Liver (tissue), 9 donors: ENCODE data around the gene IL17RC. TPM values are rescaled to one million over a fixed set of nuclear protein-coding genes. Genes with fewer than 3 reads are reported as not detected.

Experiments
- DNase-seq: peaks from one replicate; pipeline ENCODE4 v3.0.0-alpha.2; 2017; ENCODE audit warnings: low spot score
- H3K27ac ChIP-seq, 2 donors: one replicate each; pipeline ENCODE4 v1.7.0; 2013; ENCODE audit warnings: inconsistent platforms in 2 of 2, low read length in 2 of 2, control low read depth in 1 of 2, low read depth in 1 of 2, mild to moderate bottlenecking in 1 of 2
- H3K27me3 ChIP-seq, 4 donors: one replicate each; pipeline versions ENCODE4 v1.6.1 to v1.7.0; 2013; ENCODE audit warnings: low read length in 3 of 4, inconsistent platforms in 1 of 4, mild to moderate bottlenecking in 1 of 4, moderate library complexity in 1 of 4; ENCODE audit not compliant: control insufficient read depth in 4 of 4, insufficient read depth in 4 of 4
- H3K36me3 ChIP-seq, 4 donors: one replicate each; pipeline versions ENCODE4 v1.6.1 to v1.7.0; 2013; ENCODE audit warnings: low read length in 3 of 4, mild to moderate bottlenecking in 3 of 4, low read depth in 1 of 4, moderate library complexity in 1 of 4; ENCODE audit not compliant: control insufficient read depth in 4 of 4, insufficient read depth in 3 of 4
- H3K4me1 ChIP-seq, 4 donors: one replicate each; pipeline versions ENCODE4 v1.6.1 to v1.7.0; 2013; ENCODE audit warnings: low read length in 3 of 4, mild to moderate bottlenecking in 3 of 4, moderate library complexity in 1 of 4; ENCODE audit not compliant: control insufficient read depth in 4 of 4, insufficient read depth in 4 of 4
- H3K4me3 ChIP-seq, 3 donors: one replicate each; pipeline versions ENCODE4 v1.6.1 to v1.7.0; 2013; ENCODE audit warnings: low read length in 3 of 3, control low read depth in 1 of 3, low read depth in 1 of 3, mild to moderate bottlenecking in 1 of 3
- H3K9ac ChIP-seq, 2 donors: one replicate each; pipeline ENCODE4 v1.7.0; 2013; ENCODE audit warnings: low read length in 2 of 2, mild to moderate bottlenecking in 2 of 2, moderate library complexity in 2 of 2, control low read depth in 1 of 2, low read depth in 1 of 2
- H3K9me3 ChIP-seq, 4 donors: one replicate each; pipeline versions ENCODE4 v1.6.1 to v1.7.0; 2013; ENCODE audit warnings: low read length in 3 of 4; ENCODE audit not compliant: control insufficient read depth in 4 of 4
- ATF3 ChIP-seq: IDR thresholded peaks from 2 replicates; pipeline ENCODE4 v1.6.1; 2016; ENCODE audit warnings: antibody characterized with exemption
- CTCF ChIP-seq: fragments of 150-350 bp; IDR thresholded peaks from 2 replicates; pipeline ENCODE4 v1.5.1; 2017; ENCODE audit warnings: improper control_type of control experiment, low read depth, low read length; ENCODE audit not compliant: missing input control
- EGR1 ChIP-seq, 2 donors: IDR thresholded peaks; 2 replicates each; pipeline ENCODE4 v1.6.1; 2016 to 2018; ENCODE audit warnings: antibody characterized with exemption in 2 of 2, low read depth in 2 of 2
- FOXA1 ChIP-seq: IDR thresholded peaks from 2 replicates; pipeline ENCODE4 v1.6.1; 2016; ENCODE audit warnings: antibody characterized with exemption
- FOXA2 ChIP-seq: IDR thresholded peaks from 2 replicates; pipeline ENCODE4 v1.6.1; 2016; ENCODE audit warnings: antibody characterized with exemption
- GABPA ChIP-seq, 2 donors: IDR thresholded peaks in 1 of 2; conservative IDR thresholded peaks in 1 of 2; 2 replicates each; pipeline ENCODE4 v1.6.1; 2016; ENCODE audit warnings: antibody characterized with exemption in 2 of 2, mild to moderate bottlenecking in 1 of 2, moderate library complexity in 1 of 2
- HNF4A ChIP-seq, 2 donors: conservative IDR thresholded peaks; 2 replicates each; pipeline ENCODE4 v1.6.1; 2016; ENCODE audit warnings: antibody characterized with exemption in 2 of 2, mild to moderate bottlenecking in 2 of 2
- HNF4G ChIP-seq: IDR thresholded peaks from 2 replicates; pipeline ENCODE4 v1.6.1; 2016; ENCODE audit warnings: antibody characterized with exemption
- JUND ChIP-seq, 2 donors: IDR thresholded peaks; 2 replicates each; pipeline ENCODE4 v1.6.1; 2016; ENCODE audit warnings: antibody characterized with exemption in 2 of 2
- MAX ChIP-seq: IDR thresholded peaks from 2 replicates; pipeline ENCODE4 v1.6.1; 2016; ENCODE audit warnings: antibody characterized with exemption
- NR2F2 ChIP-seq: IDR thresholded peaks from 2 replicates; pipeline ENCODE4 v1.6.1; 2016; ENCODE audit warnings: antibody characterized with exemption
- RAD21 ChIP-seq, 2 donors: IDR thresholded peaks; 2 replicates each; pipeline ENCODE4 v1.6.1; 2016; ENCODE audit warnings: antibody characterized with exemption in 2 of 2, mild to moderate bottlenecking in 2 of 2
- REST ChIP-seq: IDR thresholded peaks from 2 replicates; pipeline ENCODE4 v1.6.1; 2016; ENCODE audit warnings: antibody characterized with exemption, mild to moderate bottlenecking
- RXRA ChIP-seq, 2 donors: IDR thresholded peaks; 2 replicates each; pipeline ENCODE4 v1.6.1; 2017 to 2018; ENCODE audit warnings: antibody characterized with exemption in 2 of 2, mild to moderate bottlenecking in 1 of 2
- SP1 ChIP-seq: IDR thresholded peaks from 2 replicates; pipeline ENCODE4 v1.6.1; 2018; ENCODE audit warnings: antibody characterized with exemption, mild to moderate bottlenecking
- TAF1 ChIP-seq: conservative IDR thresholded peaks from 2 replicates; pipeline ENCODE4 v1.6.1; 2016; ENCODE audit warnings: antibody characterized with exemption, mild to moderate bottlenecking
- YY1 ChIP-seq: IDR thresholded peaks from 2 replicates; pipeline ENCODE4 v1.6.1; 2016; ENCODE audit warnings: antibody characterized with exemption, mild to moderate bottlenecking
- ZBTB33 ChIP-seq: IDR thresholded peaks from 2 replicates; pipeline ENCODE4 v1.6.1; 2016; ENCODE audit warnings: antibody characterized with exemption
- WGBS: extraction: QIAGEN DNeasy Blood & Tissue Kit; methylation state at CpG from one replicate; pipeline ENCODE4 v1.1.7; 2013; 5-methylcytosine and 5-hydroxymethylcytosine counted together
- polyA plus RNA-seq, 2 donors: library from polyadenylated mRNA; stranded (reverse) in 1 of 2; unstranded in 1 of 2; fragments of 200-250 nt in 1 of 2; fragments of >200 nt in 1 of 2; fragmentation: Nextera tagmentation in 1 of 2; extraction: Ambion mirVana in 1 of 2; gene quantifications; one replicate each; pipeline versions ENCODE4 v1.2.1 to v1.2.3, GENCODE V29; 2013 to 2015
- total RNA-seq, 2 donors: library from RNA; depleted of rRNA; stranded (reverse); fragments of >200 nt; gene quantifications; one replicate each; pipeline ENCODE4 v1.2.3, GENCODE V29; 2014
- donor health status: healthy.
- donor health status: healthy.
- donor health status: healthy.
- donor health status: healthy.
- donor health status: healthy.

IL17RC gene
- total and polyA plus RNA-seq, 4 donors, result 15.4 to 62.8 (median 25.7) TPM

- Histone ChIP-seq H3K36me3 (no peaks in the 10 kb centered on the region), H3K27me3 (no peaks in the 10 kb centered on the region), H3K9me3 (no peaks in the 10 kb centered on the region), H3K9ac (no peak overlapping the region), H3K27ac (no peak overlapping the region), H3K4me3 (no peak overlapping the region), H3K4me1 (peaks cover 15 to 45% (median 40%) of the 10 kb centered on the region in 4 donors)
- 72% methylated on average over 5 of the region's 5 CpGs for WGBS
- TF ChIP-seq JUND (IDR thresholded peaks at IDR 0.05) (no peak), HNF4A (conservative IDR thresholded peaks at IDR 0.05) (no peak), FOXA2 (no peak), ATF3 (no peak), HNF4G (no peak), ZBTB33 (no peak), TAF1 (no peak), EGR1 (IDR thresholded peaks at IDR 0.05; ENCODE audit: low read depth in 2 of 2) (no peak), NR2F2 (no peak), FOXA1 (no peak), REST (no peak), MAX (no peak), GABPA (IDR thresholded peaks at IDR 0.05 in 1 of 2, conservative IDR thresholded peaks at IDR 0.05 in 1 of 2) (no peak), RXRA (IDR thresholded peaks at IDR 0.05) (no peak), RAD21 (IDR thresholded peaks at IDR 0.05) (no peak), YY1 (no peak), CTCF (no peak), SP1 (no peak)
- no peak for DNase-seq
Measured at GRCh38 chr3:9901967-9902366, 14.9 kb upstream of the IL17RC start.
